ENCODE results near the gene CLDN17. TPM values are rescaled to one million over a fixed set of nuclear protein-coding genes. Genes with fewer than 3 reads are reported as not detected.

Gene CLDN17
- total RNA-seq, 1 donor from 2014 or later: not detected

DNA sequence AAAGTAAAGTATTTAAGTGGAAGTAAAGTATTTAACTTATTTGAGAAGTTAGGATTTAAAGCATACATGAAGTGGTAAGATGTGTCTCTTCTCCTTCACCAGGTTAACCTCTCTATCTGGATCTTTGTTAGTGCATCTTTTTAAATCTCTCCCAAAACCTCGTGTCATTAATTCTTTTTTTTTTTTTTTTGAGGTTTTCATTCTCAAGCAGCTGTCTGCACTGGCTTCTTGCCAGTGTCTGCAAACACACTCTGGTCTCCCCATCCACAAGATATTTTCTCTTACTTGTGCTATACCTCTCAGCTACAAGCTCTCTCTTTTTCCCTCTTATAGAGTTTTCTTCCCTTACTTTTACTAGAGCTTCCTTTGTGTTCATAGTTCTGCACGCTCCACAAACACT lies 49.0 kb downstream of the CLDN17 start:
- DNase-seq: no peak

DNA sequence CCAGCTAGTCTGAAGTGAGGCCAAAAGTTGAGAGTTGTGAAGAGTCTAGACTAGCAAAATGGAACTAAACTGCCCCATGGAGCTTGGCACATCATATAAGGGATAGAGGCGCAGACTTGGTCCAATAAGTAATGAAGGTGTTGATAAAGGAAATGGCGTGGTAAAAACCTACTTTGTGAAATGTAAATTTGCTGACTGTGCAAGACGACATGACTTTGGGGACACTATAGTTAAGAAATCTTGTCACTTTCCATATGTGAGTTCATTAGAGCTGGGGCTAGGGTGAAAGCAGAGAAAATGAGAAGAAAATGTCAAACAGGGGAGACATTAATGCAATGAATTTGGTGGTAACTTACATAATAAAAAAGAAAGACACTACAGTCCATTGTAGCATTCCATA lies 50.1 kb downstream of the CLDN17 start:
- DNase-seq: no peak

Other genes with a start within 250 kb of the CLDN17 start
- gene GRIK1, start 226.8 kb downstream of the CLDN17 start, total RNA-seq: 7.5 TPM
- gene CLDN8, start 49.3 kb upstream of the CLDN17 start, total RNA-seq: not detected
- gene KRTAP24-1, start 116.1 kb upstream of the CLDN17 start, total RNA-seq: not detected
- gene KRTAP25-1, start 122.7 kb upstream of the CLDN17 start, total RNA-seq: not detected
- not detected for gene KRTAP26-1, start 153.5 kb upstream of the CLDN17 start, total RNA-seq
- gene KRTAP27-1, start 170.9 kb upstream of the CLDN17 start, total RNA-seq: not detected
- gene KRTAP23-1, start 181.8 kb upstream of the CLDN17 start, total RNA-seq: not detected
- gene KRTAP13-2, start 205.5 kb upstream of the CLDN17 start, total RNA-seq: not detected
- gene KRTAP13-1, start 229.2 kb upstream of the CLDN17 start, total RNA-seq: not detected

Data from occipital lobe (tissue), 2 donors.